MM.1S (cell line): ENCODE measurements around the gene CELF2.

Experiments used
- DNase-seq: peaks from one replicate; pipeline ENCODE4 v3.0.0-alpha.2; 2015
- H2AFZ ChIP-seq: fragments of 300-600 bp; sonication (generic); 2 replicates; pipeline ENCODE4 v1.6.0; 2016; ENCODE audit warnings: antibody characterized with exemption, low read length
- H3F3A ChIP-seq: fragments of 300-600 bp; sonication (generic); 2 replicates; pipeline ENCODE4 v1.6.1; 2016; ENCODE audit warnings: mild to moderate bottlenecking, antibody characterized with exemption, low read length, moderate library complexity, mixed read lengths; ENCODE audit not compliant: insufficient read depth
- H3K27ac ChIP-seq: fragments of 300-600 bp; sonication (generic); 2 replicates; pipeline ENCODE4 v1.5.1; 2016; ENCODE audit warnings: mild to moderate bottlenecking, low read length
- H3K27me3 ChIP-seq: fragments of 300-600 bp; sonication (generic); replicated peaks from 2 replicates; pipeline ENCODE4 v1.6.0; 2016; ENCODE audit warnings: low read length; ENCODE audit not compliant: insufficient read depth
- H3K36me3 ChIP-seq: fragments of 300-600 bp; sonication (generic); replicated peaks from 2 replicates; pipeline ENCODE4 v1.6.1; 2016; ENCODE audit warnings: mild to moderate bottlenecking, low read length, mixed read lengths; ENCODE audit not compliant: insufficient read depth
- H3K4me1 ChIP-seq: fragments of 300-600 bp; sonication (generic); 2 replicates; pipeline ENCODE4 v1.6.1; 2016; ENCODE audit warnings: low read length, mixed read lengths
- H3K4me2 ChIP-seq: fragments of 300-600 bp; sonication (generic); 2 replicates; pipeline ENCODE4 v1.6.0; 2016; ENCODE audit warnings: low read depth, low read length
- H3K4me3 ChIP-seq: fragments of 300-600 bp; sonication (generic); 2 replicates; pipeline ENCODE4 v1.5.1; 2016; ENCODE audit warnings: low read length, mixed read lengths
- H3K79me2 ChIP-seq: fragments of 300-600 bp; sonication (generic); 2 replicates; pipeline ENCODE4 v1.6.1; 2016; ENCODE audit warnings: mixed run types, low read length, mixed read lengths
- H3K9ac ChIP-seq: fragments of 300-600 bp; sonication (generic); 2 replicates; pipeline ENCODE4 v1.6.1; 2016; ENCODE audit warnings: low read length, mixed read lengths
- H3K9me2 ChIP-seq: fragments of 300-600 bp; sonication (generic); replicated peaks from 2 replicates; pipeline ENCODE4 v1.6.1; 2016; ENCODE audit warnings: mild to moderate bottlenecking, low read length, mixed read lengths; ENCODE audit not compliant: insufficient read depth
- H3K9me3 ChIP-seq: fragments of 300-600 bp; sonication (generic); replicated peaks from 2 replicates; pipeline ENCODE4 v1.6.1; 2016; ENCODE audit warnings: mild to moderate bottlenecking, low read length, mixed read lengths; ENCODE audit not compliant: insufficient read depth
- H4K20me1 ChIP-seq: fragments of 300-600 bp; sonication (generic); 2 replicates; pipeline ENCODE4 v1.6.1; 2016; ENCODE audit warnings: mild to moderate bottlenecking, low read length, moderate library complexity, mixed read lengths; ENCODE audit not compliant: insufficient read depth
- CTCF ChIP-seq: fragments of 300-600 bp; sonication (generic); IDR thresholded peaks from 2 replicates; pipeline ENCODE4 v1.5.1; 2016; ENCODE audit warnings: antibody characterized with exemption, low read length, mixed read lengths
- EZH2 ChIP-seq: fragments of 300-600 bp; sonication (generic); optimal IDR thresholded peaks from 2 replicates; pipeline ENCODE3; 2017; ENCODE audit warnings: low read depth, mild to moderate bottlenecking, antibody characterized with exemption, low read length, mixed read lengths
- EZH2phosphoT487 ChIP-seq: fragments of 300-600 bp; sonication (generic); IDR thresholded peaks from 2 replicates; pipeline ENCODE4 v1.6.1; 2018; ENCODE audit warnings: antibody characterized with exemption, low read length

Gene CELF2

GRCh38 chr10:11005725-11006427 is 11.8 kb upstream of the CELF2 start:
- H3K4me1 ChIP-seq: no peaks in the 10 kb centered on the region
- no peak overlapping the region for H3K27ac ChIP-seq
- H3K36me3 ChIP-seq: no peaks in the 10 kb centered on the region
- no peaks in the 10 kb centered on the region for H3K79me2 ChIP-seq
- no peak overlapping the region for H2AFZ ChIP-seq
- no peak overlapping the region for H3K4me3 ChIP-seq
- H3K9me2 ChIP-seq: no peaks in the 10 kb centered on the region
- H3F3A ChIP-seq: no peaks in the 10 kb centered on the region
- H3K9ac ChIP-seq: no peak overlapping the region
- H3K4me2 ChIP-seq: no peak overlapping the region
- DNase-seq: no peak
- H3K9me3 ChIP-seq: no peaks in the 10 kb centered on the region
- no peak for TF ChIP-seq CTCF
- no peak for TF ChIP-seq EZH2
- TF ChIP-seq EZH2phosphoT487: no peak
- no peaks in the 10 kb centered on the region for H4K20me1 ChIP-seq
- no peaks in the 10 kb centered on the region for H3K27me3 ChIP-seq

- H3F3A ChIP-seq: no peaks in the 10 kb centered on the region
- TF ChIP-seq EZH2phosphoT487 (no peak), CTCF (no peak), EZH2 (no peak)
- H3K27ac ChIP-seq: no peak overlapping the region
- no peak overlapping the region for H2AFZ ChIP-seq
- H3K36me3 ChIP-seq: no peaks in the 10 kb centered on the region
- H3K4me2 ChIP-seq: no peak overlapping the region
- DNase-seq: no peak
- H4K20me1 ChIP-seq: no peaks in the 10 kb centered on the region
- no peaks in the 10 kb centered on the region for H3K79me2 ChIP-seq
- no peaks in the 10 kb centered on the region for H3K9me3 ChIP-seq
- no peak overlapping the region for H3K4me3 ChIP-seq
- H3K9ac ChIP-seq: no peak overlapping the region
- no peaks in the 10 kb centered on the region for H3K9me2 ChIP-seq
- no peaks in the 10 kb centered on the region for H3K4me1 ChIP-seq
- no peaks in the 10 kb centered on the region for H3K27me3 ChIP-seq
Measured at GRCh38 chr10:11006428-11006825, 11.2 kb upstream of the CELF2 start.

GRCh38 chr10:11007476-11008020 is 10.1 kb upstream of the CELF2 start:
- H3K9me3 ChIP-seq: no peaks in the 10 kb centered on the region
- H3K4me1 ChIP-seq: no peaks in the 10 kb centered on the region
- no peaks in the 10 kb centered on the region for H3K36me3 ChIP-seq
- H4K20me1 ChIP-seq: no peaks in the 10 kb centered on the region
- no peaks in the 10 kb centered on the region for H3F3A ChIP-seq
- H3K4me2 ChIP-seq: no peak overlapping the region
- TF ChIP-seq CTCF: no peak
- H3K9me2 ChIP-seq: no peaks in the 10 kb centered on the region
- H3K79me2 ChIP-seq: no peaks in the 10 kb centered on the region
- H3K9ac ChIP-seq: no peak overlapping the region
- no peak for DNase-seq
- no peaks in the 10 kb centered on the region for H3K27me3 ChIP-seq
- no peak overlapping the region for H2AFZ ChIP-seq
- H3K4me3 ChIP-seq: no peak overlapping the region
- no peak overlapping the region for H3K27ac ChIP-seq
